WTC11 (cell line): ENCODE data around the gene SRM. TPM values are rescaled to one million over a fixed set of nuclear protein-coding genes. Genes with fewer than 3 reads are reported as not detected.

ENCODE experiments used
- ATAC-seq: fragments of 200-7000 bp; cut with Tn5 transposase; 2 replicates; pipeline ENCODE4 v1.10.0; 2021; ENCODE audit warnings: mild to moderate bottlenecking, moderate library complexity
- Bru-seq: library from RNA; stranded (reverse); fragments of 400-500 nt; gene quantifications from one replicate; lab custom pipeline; 2021; lab: Mats Ljungman, UMichigan
- CTCF ChIA-PET: fragments of 300-600 bp; sonication (Branson Sonifier 250); formaldehyde crosslinking; loops from one replicate; lab custom pipeline; 2021; ENCODE audit warnings: antibody characterized with exemption; lab: Charles Lee
- POLR2A ChIA-PET: fragments of 350-600 bp; sonication (Branson Sonifier 250); formaldehyde crosslinking; loops from one replicate; lab custom pipeline; 2021; ENCODE audit warnings: antibody characterized with exemption; lab: Charles Lee
- DNase-seq: peaks from one replicate; pipeline ENCODE4 v3.0.0; 2021; ENCODE audit warnings: low spot score
- H3K27ac Mint-ChIP-seq: 2 replicates; pipeline ENCODE4 v1.8.0; 2021; ENCODE audit warnings: mixed read lengths
- H3K27me3 Mint-ChIP-seq: 2 replicates; pipeline ENCODE4 v1.8.0; 2021; ENCODE audit warnings: low read depth, mild to moderate bottlenecking, moderate library complexity, mixed read lengths
- H3K36me3 Mint-ChIP-seq: 2 replicates; pipeline ENCODE4 v1.8.0; 2021; ENCODE audit warnings: mixed read lengths
- H3K4me1 Mint-ChIP-seq: 2 replicates; pipeline ENCODE4 v1.8.0; 2022; ENCODE audit warnings: mixed read lengths
- H3K4me3 Mint-ChIP-seq: 2 replicates; pipeline ENCODE4 v1.8.0; 2021; ENCODE audit warnings: mild to moderate bottlenecking, moderate library complexity, mixed read lengths
- H3K9me3 Mint-ChIP-seq: 2 replicates; pipeline ENCODE4 v1.8.0; 2021; ENCODE audit warnings: mixed read lengths
- CREM ChIP-seq: sonication (generic); formaldehyde crosslinking; IDR thresholded peaks from 2 replicates; pipeline ENCODE4 v1.8.1; 2022; ENCODE audit warnings: mild to moderate bottlenecking, missing genetic modification reagents, moderate library complexity
- EMX1 ChIP-seq: fragments of 250-450 bp; sonication (Bioruptor Pico); IDR thresholded peaks from 2 replicates; pipeline ENCODE4 v1.8.0; 2021; ENCODE audit warnings: mild to moderate bottlenecking
- FOXK1 ChIP-seq: sonication (generic); formaldehyde crosslinking; IDR thresholded peaks from 2 replicates; pipeline ENCODE4 v1.8.0; 2022; ENCODE audit warnings: mild to moderate bottlenecking, moderate library complexity, missing genetic modification reagents
- JAZF1 ChIP-seq: fragments of 250-450 bp; sonication (Bioruptor Pico); IDR thresholded peaks from 2 replicates; pipeline ENCODE4 v1.9.0; 2021; ENCODE audit warnings: moderate library complexity, mild to moderate bottlenecking, inconsistent platforms
- KAT7 ChIP-seq: sonication (generic); formaldehyde crosslinking; IDR thresholded peaks from 2 replicates; pipeline ENCODE4 v1.8.1; 2023; ENCODE audit warnings: missing genetic modification reagents, mild to moderate bottlenecking, borderline replicate concordance
- NFE2L1 ChIP-seq: sonication (generic); formaldehyde crosslinking; IDR thresholded peaks from 2 replicates; pipeline ENCODE4 v1.8.1; 2023; ENCODE audit warnings: missing genetic modification reagents
- NFYB ChIP-seq: sonication (generic); formaldehyde crosslinking; conservative IDR thresholded peaks from 2 replicates; pipeline ENCODE4 v1.8.0; 2022; ENCODE audit warnings: low read depth, missing genetic modification reagents
- SOX15 ChIP-seq: fragments of 250-450 bp; sonication (Bioruptor Pico); IDR thresholded peaks from 2 replicates; pipeline ENCODE4 v1.9.0; 2021; ENCODE audit warnings: mild to moderate bottlenecking
- SP1 ChIP-seq: sonication (generic); formaldehyde crosslinking; conservative IDR thresholded peaks from 2 replicates; pipeline ENCODE4 v1.8.1; 2022; ENCODE audit warnings: missing genetic modification reagents
- ZNF263 ChIP-seq: sonication (generic); formaldehyde crosslinking; IDR thresholded peaks from 2 replicates; pipeline ENCODE4 v1.8.1; 2022; ENCODE audit warnings: low read depth, mild to moderate bottlenecking, moderate library complexity, missing genetic modification reagents
- ZNF416 ChIP-seq: fragments of 250-450 bp; sonication (Bioruptor Pico); IDR thresholded peaks from 2 replicates; pipeline ENCODE4 v1.9.0; 2021; ENCODE audit warnings: mild to moderate bottlenecking, inconsistent platforms
- long read RNA-seq, 3 experiments: library from RNA in 1 of 3; library from capped mRNA in 1 of 3; library from polyadenylated mRNA in 1 of 3; unstranded in 2 of 3; stranded (forward) in 1 of 3; transcript quantifications; one replicate each; pipeline ENCODE4 v2.0.0, GENCODE V29; 2021
- total RNA-seq: library from RNA; stranded (reverse); gene quantifications from 3 replicates; pipeline ENCODE4 v1.2.3, GENCODE V29; 2021
- TF ChIP-seq, protein P1 (sequence below): fragments of 250-450 bp; sonication (Bioruptor Pico); conservative IDR thresholded peaks from 2 replicates; pipeline ENCODE4 v1.9.0; 2021; ENCODE audit warnings: mild to moderate bottlenecking
- TF ChIP-seq, protein P2 (sequence below): sonication (generic); formaldehyde crosslinking; IDR thresholded peaks from 2 replicates; pipeline ENCODE4 v1.8.0; 2022; ENCODE audit warnings: mild to moderate bottlenecking, missing genetic modification reagents
- TF ChIP-seq, protein P3 (sequence below): fragments of 250-450 bp; sonication (Bioruptor Pico); IDR thresholded peaks from 2 replicates; pipeline ENCODE4 v1.8.0; 2021; ENCODE audit warnings: mild to moderate bottlenecking
- TF ChIP-seq, protein P4 (sequence below): sonication (generic); formaldehyde crosslinking; IDR thresholded peaks from 2 replicates; pipeline ENCODE4 v1.8.0; 2022; ENCODE audit warnings: mild to moderate bottlenecking, missing genetic modification reagents
- TF ChIP-seq, protein P5 (sequence below): sonication (generic); formaldehyde crosslinking; IDR thresholded peaks from 2 replicates; pipeline ENCODE4 v1.8.0; 2022; ENCODE audit warnings: mild to moderate bottlenecking, missing genetic modification reagents
- TF ChIP-seq, protein P6 (sequence below): sonication (generic); formaldehyde crosslinking; IDR thresholded peaks from 2 replicates; pipeline ENCODE4 v1.8.1; 2022; ENCODE audit warnings: low read depth, missing genetic modification reagents, borderline replicate concordance
- TF ChIP-seq, protein P7 (sequence below): sonication (generic); formaldehyde crosslinking; IDR thresholded peaks from 2 replicates; pipeline ENCODE4 v1.8.1; 2022; ENCODE audit warnings: mild to moderate bottlenecking, moderate library complexity, missing genetic modification reagents
- TF ChIP-seq, protein P8 (sequence below): fragments of 250-450 bp; sonication (Bioruptor Pico); IDR thresholded peaks from 2 replicates; pipeline ENCODE4 v1.9.0; 2021; ENCODE audit warnings: moderate library complexity, mild to moderate bottlenecking, inconsistent platforms, borderline replicate concordance
- TF ChIP-seq, protein P9 (sequence below): sonication (generic); formaldehyde crosslinking; IDR thresholded peaks from 2 replicates; pipeline ENCODE4 v1.8.1; 2023; ENCODE audit warnings: mild to moderate bottlenecking, missing genetic modification reagents, moderate library complexity

SRM gene
- total RNA-seq (164 to 200 TPM (median 170 TPM) in 3 replicates), Bru-seq, nascent RNA (percentile 73 among the genes with signal in this experiment)
- long read RNA-seq, experiment 1, transcript SRM-201 (8 exons, 1,266 nt), result major isoform, 865 of 926 reads
- long read RNA-seq, experiment 1, partial matches to known transcripts, result 23 of 926 reads
- long read RNA-seq, experiment 1, other reads (novel, unspliced or antisense), result 37 of 926 reads
- long read RNA-seq, experiment 2, transcript SRM-201 (8 exons, 1,266 nt), result major isoform, 236 of 291 reads
- long read RNA-seq, experiment 2, partial matches to known transcripts, result 39 of 291 reads
- long read RNA-seq, experiment 2, other reads (novel, unspliced or antisense), result 13 of 291 reads
- long read RNA-seq, experiment 3, partial matches to known transcripts, result 5 of 5 reads
- long read RNA-seq, experiment 3, other reads (novel, unspliced or antisense), result 0 of 5 reads

DNA sequence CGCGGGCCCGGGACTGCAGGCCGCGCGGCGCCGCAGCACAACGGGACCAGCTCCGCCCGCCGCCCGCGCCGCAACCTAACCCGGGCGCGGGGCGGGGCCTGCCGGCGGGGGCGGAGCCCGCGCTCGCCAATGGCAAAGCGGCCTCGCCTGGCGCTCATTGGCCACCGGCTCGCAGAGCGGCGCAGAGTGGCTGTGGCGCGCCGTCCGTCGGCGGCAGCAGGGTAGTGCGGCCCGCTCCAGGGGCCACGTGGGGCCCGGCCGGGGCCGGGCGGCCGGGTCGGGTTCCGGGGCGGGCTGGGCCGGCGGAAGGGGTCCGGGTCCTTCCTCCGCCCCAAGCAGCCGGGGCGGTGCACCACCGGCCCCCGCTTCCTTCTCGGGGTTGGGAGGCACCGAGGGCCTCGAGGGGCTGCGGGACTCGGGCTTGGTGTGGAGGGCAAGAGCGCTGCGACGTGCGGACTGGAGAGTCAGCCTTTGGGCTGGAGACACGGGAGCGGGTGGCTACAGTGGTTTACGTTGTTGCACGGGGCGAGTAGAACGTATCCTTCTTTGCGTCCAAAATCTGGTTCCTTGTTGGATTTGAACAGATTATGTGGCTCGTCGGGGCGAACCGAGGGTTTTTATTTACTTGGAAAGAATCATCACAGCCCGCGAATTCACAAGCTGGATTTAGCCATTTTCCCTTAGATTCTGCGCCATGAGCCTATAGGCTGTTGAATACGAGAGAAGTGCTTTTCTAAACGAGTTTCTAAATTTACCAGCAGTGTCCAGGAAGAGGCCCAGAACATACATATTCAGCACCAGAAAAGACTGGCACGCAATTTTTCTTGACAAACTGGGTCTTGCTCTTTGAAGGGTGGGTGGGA is at the start of gene SRM:
Gene SRM (minus strand): TSS at position 51 of the 863 bp plus-strand sequence. CDS start 75 bp downstream, outside the sequence.
- ChIA-PET CTCF (interaction anchor here (0.6 to 3.3 kb wide), 5 partner anchors 9 to 43 kb away, joined by 3 to 67 read pairs (median 4); partner anchors contain the start of gene EXOSC10), POLR2A (interaction anchor here (0.5 to 1.0 kb wide), 4 partner anchors 39 to 311 kb away, joined by 3 read pairs; partner anchors contain the start of genes EXOSC10 and MTOR)
- Mint-ChIP-seq H3K4me1 (peaks cover 16% of the 10 kb centered on the region), H3K36me3 (peaks cover 24% of the 10 kb centered on the region), H3K9me3 (no peaks in the 10 kb centered on the region), H3K27ac (peak within 1 kb of the TSS; percentile 94), H3K4me3 (peak within 1 kb of the TSS; percentile 94), H3K27me3 (no peaks in the 10 kb centered on the region)
- DNase-seq (peak; percentile 93), ATAC-seq (peak; percentile 95)
- TF ChIP-seq, protein P1, sequence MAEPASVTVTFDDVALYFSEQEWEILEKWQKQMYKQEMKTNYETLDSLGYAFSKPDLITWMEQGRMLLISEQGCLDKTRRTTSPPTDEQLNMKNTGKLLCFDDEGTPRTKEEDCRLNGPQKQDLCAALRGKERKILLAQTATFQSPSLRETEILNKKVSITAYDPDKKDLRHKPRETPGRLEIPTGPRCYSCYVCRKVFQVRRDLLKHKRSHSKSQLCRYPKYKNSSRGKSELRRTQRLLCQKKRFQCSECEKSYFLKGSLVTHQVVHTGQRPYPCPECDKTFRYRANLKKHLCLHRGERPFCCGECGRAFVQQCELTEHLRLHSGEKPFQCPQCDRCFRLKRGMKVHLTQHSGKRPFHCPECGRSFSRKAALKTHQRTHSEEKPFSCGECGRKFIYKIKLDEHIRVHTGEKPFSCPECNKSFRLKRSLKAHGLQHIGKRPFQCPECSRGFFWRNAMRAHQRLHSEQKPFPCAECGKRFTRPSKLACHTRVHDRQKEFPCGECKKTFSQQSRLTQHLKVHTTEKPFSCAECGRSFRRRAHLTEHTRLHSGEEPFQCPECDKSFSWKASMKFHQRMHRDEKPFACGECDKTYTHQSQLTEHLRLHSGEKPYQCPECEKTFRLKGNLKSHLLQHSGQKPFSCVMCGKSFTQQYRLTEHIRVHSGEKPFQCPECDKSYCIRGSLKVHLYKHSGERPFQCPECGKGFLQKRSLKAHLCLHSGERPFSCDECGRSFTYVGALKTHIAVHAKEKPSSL (CRISPR knock-in tag), result no peak
- TF ChIP-seq, protein P2, sequence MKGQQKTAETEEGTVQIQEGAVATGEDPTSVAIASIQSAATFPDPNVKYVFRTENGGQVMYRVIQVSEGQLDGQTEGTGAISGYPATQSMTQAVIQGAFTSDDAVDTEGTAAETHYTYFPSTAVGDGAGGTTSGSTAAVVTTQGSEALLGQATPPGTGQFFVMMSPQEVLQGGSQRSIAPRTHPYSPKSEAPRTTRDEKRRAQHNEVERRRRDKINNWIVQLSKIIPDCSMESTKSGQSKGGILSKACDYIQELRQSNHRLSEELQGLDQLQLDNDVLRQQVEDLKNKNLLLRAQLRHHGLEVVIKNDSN (CRISPR knock-in tag), result peak; percentile 46; the same call in 1 of the 2 replicates
- TF ChIP-seq ZNF263, result no peak
- peak; percentile 62; the same call in 1 of the 2 replicates for TF ChIP-seq CREM (CRISPR knock-in tag)
- TF ChIP-seq JAZF1 (CRISPR knock-in tag), result no peak
- TF ChIP-seq KAT7, result no peak
- no peak; the same call in 1 of the 2 replicates for TF ChIP-seq FOXK1 (CRISPR knock-in tag)
- TF ChIP-seq, protein P3, sequence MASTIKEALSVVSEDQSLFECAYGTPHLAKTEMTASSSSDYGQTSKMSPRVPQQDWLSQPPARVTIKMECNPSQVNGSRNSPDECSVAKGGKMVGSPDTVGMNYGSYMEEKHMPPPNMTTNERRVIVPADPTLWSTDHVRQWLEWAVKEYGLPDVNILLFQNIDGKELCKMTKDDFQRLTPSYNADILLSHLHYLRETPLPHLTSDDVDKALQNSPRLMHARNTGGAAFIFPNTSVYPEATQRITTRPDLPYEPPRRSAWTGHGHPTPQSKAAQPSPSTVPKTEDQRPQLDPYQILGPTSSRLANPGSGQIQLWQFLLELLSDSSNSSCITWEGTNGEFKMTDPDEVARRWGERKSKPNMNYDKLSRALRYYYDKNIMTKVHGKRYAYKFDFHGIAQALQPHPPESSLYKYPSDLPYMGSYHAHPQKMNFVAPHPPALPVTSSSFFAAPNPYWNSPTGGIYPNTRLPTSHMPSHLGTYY (CRISPR knock-in tag), result no peak
- TF ChIP-seq SP1, result peak; percentile 94
- TF ChIP-seq, protein P4, sequence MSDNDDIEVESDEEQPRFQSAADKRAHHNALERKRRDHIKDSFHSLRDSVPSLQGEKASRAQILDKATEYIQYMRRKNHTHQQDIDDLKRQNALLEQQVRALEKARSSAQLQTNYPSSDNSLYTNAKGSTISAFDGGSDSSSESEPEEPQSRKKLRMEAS (CRISPR knock-in tag), result peak; percentile 11; the same call in 1 of the 2 replicates
- TF ChIP-seq, protein P5, sequence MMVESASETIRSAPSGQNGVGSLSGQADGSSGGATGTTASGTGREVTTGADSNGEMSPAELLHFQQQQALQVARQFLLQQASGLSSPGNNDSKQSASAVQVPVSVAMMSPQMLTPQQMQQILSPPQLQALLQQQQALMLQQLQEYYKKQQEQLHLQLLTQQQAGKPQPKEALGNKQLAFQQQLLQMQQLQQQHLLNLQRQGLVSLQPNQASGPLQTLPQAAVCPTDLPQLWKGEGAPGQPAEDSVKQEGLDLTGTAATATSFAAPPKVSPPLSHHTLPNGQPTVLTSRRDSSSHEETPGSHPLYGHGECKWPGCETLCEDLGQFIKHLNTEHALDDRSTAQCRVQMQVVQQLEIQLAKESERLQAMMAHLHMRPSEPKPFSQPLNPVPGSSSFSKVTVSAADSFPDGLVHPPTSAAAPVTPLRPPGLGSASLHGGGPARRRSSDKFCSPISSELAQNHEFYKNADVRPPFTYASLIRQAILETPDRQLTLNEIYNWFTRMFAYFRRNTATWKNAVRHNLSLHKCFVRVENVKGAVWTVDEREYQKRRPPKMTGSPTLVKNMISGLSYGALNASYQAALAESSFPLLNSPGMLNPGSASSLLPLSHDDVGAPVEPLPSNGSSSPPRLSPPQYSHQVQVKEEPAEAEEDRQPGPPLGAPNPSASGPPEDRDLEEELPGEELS (CRISPR knock-in tag), result peak; percentile 39; the same call in 1 of the 2 replicates
- TF ChIP-seq, protein P6, sequence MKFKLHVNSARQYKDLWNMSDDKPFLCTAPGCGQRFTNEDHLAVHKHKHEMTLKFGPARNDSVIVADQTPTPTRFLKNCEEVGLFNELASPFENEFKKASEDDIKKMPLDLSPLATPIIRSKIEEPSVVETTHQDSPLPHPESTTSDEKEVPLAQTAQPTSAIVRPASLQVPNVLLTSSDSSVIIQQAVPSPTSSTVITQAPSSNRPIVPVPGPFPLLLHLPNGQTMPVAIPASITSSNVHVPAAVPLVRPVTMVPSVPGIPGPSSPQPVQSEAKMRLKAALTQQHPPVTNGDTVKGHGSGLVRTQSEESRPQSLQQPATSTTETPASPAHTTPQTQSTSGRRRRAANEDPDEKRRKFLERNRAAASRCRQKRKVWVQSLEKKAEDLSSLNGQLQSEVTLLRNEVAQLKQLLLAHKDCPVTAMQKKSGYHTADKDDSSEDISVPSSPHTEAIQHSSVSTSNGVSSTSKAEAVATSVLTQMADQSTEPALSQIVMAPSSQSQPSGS, result no peak
- TF ChIP-seq, protein P7, sequence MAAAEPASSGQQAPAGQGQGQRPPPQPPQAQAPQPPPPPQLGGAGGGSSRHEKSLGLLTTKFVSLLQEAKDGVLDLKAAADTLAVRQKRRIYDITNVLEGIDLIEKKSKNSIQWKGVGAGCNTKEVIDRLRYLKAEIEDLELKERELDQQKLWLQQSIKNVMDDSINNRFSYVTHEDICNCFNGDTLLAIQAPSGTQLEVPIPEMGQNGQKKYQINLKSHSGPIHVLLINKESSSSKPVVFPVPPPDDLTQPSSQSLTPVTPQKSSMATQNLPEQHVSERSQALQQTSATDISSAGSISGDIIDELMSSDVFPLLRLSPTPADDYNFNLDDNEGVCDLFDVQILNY (CRISPR knock-in tag), result peak; percentile 42; the same call in 1 of the 2 replicates
- TF ChIP-seq, protein P8, sequence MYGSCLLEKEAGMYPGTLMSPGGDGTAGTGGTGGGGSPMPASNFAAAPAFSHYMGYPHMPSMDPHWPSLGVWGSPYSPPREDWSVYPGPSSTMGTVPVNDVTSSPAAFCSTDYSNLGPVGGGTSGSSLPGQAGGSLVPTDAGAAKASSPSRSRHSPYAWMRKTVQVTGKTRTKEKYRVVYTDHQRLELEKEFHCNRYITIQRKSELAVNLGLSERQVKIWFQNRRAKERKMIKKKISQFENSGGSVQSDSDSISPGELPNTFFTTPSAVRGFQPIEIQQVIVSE (CRISPR knock-in tag), result no peak
- no peak for TF ChIP-seq ZNF416 (CRISPR knock-in tag)
- no peak for TF ChIP-seq SOX15 (CRISPR knock-in tag)
- TF ChIP-seq NFE2L1 (CRISPR knock-in tag), result no peak
- no peak for TF ChIP-seq EMX1 (CRISPR knock-in tag)
- TF ChIP-seq, protein P9, sequence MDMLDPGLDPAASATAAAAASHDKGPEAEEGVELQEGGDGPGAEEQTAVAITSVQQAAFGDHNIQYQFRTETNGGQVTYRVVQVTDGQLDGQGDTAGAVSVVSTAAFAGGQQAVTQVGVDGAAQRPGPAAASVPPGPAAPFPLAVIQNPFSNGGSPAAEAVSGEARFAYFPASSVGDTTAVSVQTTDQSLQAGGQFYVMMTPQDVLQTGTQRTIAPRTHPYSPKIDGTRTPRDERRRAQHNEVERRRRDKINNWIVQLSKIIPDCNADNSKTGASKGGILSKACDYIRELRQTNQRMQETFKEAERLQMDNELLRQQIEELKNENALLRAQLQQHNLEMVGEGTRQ, result peak; percentile 91
- TF ChIP-seq NFYB (CRISPR knock-in tag), result peak; percentile 85
